Activated effector memory CD4-positive, alpha-beta T cell treated with anti-CD3 and anti-CD28 coated beads, Interleukin-2, amount 50 U/mL, for 16 hours (primary cell): ENCODE results near the gene CACNA1C.

Experiments used
- DNase-seq: peaks from one replicate; pipeline ENCODE4 v3.0.0-alpha.2; 2020

Gene CACNA1C

DNA sequence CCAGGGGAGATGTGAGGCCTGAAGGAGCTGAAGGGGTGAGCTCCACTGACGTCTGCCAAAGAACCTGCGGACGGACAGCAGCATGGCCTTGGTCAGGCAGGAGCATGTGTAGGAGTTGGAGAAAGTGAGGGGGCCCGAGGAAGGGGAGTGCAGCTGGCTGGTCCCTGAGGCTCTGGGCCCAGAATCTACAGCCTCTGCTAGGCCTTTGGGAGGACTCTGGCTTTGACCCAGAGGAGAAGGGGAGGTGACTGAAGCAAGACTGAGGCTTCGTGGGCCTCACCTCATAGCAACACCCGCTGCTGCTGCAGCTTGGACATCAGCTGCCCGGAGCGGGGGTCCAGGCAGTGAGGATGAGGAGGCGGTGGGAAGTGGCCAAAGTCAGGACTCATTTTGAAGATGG, 525.4 kb downstream of the CACNA1C start:
- DNase-seq, result no peak

DNA sequence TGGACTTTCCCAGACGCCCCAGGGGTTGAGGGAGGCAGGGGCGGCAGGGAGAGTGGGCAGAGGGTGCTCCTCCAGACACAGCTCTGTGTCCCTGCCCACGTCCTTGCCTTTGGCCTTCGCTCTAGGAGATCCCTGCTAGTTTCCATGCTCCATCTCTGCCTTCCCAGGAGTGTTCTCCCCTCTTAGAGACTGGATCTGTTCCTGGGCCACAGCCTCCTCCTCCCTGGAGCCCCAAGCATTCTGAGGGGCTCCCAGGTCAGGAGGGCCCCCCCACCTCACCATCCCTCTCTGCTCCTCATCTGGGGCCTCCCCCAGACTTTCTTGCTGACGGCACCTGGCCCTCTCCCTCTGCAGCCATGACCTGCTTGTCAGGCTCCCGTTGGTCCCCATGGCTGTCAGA, 526.0 kb downstream of the CACNA1C start:
- no peak for DNase-seq

- DNase-seq, result peak; percentile 6
These were observed 528.0 kb downstream of the CACNA1C start for GRCh38 chr12:2580821-2581220.

DNA sequence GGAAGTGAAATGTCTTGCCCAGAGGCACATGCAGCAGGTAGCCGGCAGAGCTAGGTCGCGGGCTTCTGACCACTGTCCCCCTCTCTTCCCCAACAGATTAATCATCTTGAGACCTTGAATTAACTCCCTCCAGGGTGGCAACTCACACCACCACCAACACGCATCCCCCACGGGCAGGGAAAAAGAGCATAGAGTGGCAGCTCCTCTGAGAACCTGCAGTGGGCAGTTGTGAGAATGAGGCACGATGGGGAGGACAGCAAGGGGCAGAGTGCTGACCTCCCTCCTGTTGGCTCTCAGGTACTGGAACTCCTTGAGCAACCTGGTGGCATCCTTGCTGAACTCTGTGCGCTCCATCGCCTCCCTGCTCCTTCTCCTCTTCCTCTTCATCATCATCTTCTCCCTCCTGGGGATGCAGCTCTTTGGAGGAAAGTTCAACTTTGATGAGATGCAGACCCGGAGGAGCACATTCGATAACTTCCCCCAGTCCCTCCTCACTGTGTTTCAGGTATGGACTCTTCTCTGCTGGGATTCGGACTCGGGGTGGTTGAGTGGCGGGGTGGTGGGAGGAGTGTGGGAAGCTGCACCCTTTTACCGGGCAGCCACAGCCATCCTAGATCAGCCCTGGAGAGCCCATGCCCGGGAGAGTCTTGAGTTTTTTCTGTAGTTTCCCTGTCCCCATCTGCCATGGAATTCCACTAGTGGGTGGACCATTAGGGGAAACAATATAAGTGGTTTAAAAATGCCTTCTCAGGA, 528.7 kb downstream of the CACNA1C start:
- DNase-seq, result peak; percentile 9

- peak; percentile 38 for DNase-seq
These were observed 529.8 kb downstream of the CACNA1C start for GRCh38 chr12:2582631-2583030.

GRCh38 chr12:2583091-2583497, 530.3 kb downstream of the CACNA1C start:
- DNase-seq, result peak; percentile 74

GRCh38 chr12:2583642-2584401, 531.0 kb downstream of the CACNA1C start:
- peak; percentile 16 for DNase-seq

DNA sequence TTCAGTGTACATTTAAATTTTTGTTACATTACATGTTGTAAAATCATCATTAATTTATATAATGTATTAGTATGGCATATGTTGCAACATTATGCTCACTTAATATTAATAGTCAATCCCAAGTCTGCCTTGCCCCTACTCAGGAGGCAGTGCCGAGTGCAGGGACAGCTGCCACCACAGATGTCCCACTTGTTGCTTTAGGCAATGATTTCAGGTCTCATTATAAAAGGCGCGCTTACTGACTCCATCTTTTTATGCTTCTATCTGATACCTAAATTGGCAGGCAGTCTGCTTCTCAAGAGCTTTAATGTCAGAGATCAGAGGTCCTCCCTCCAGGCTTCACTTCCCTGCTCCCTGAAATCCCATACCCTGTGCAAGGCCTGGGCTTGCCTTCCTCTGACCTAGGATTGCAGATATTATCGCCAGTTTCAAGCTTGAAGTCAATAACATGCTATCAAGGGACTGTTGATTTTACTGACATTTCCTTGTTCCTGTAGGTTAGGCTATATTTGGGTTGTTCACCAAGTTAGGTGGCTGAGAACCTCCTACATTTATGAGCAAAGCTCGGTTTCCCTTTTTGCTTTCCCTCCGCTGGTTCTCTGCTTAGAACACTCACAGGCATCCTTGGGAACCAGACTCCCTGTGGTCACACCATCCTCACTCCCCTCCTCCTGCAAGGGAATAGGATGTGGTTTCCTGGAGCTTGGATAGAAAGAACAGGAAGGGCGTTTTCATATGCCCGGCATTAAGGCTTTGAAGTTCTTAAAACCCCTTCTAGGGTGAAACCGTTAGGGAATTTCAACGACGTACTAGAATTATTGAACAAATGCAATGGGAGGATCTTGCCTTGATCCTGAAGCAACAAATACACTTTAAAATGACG, 533.6 kb downstream of the CACNA1C start:
- DNase-seq, result peak; percentile 12

DNA sequence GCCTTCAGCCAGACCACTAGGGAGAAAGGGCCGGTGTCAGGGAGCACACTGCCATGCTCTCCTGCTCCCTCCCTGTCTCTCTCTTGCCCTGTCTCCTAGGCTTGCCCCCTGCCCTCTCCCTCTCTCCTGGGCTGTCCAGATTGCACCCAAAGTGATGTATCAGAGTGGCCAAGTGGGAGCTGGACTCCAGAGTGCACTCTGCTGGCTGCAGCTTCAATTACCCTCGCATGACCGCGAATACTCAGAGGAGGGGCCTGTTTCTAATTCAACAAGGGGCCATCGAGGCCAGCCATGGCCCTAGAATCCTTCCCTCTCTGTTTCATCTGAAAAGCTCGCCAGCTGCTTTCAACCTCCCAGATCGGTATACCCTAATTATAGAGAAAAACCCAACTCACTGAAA, 535.6 kb downstream of the CACNA1C start:
- no peak for DNase-seq

- DNase-seq, result no peak
These were observed 536.6 kb downstream of the CACNA1C start for GRCh38 chr12:2589381-2589780.

DNA sequence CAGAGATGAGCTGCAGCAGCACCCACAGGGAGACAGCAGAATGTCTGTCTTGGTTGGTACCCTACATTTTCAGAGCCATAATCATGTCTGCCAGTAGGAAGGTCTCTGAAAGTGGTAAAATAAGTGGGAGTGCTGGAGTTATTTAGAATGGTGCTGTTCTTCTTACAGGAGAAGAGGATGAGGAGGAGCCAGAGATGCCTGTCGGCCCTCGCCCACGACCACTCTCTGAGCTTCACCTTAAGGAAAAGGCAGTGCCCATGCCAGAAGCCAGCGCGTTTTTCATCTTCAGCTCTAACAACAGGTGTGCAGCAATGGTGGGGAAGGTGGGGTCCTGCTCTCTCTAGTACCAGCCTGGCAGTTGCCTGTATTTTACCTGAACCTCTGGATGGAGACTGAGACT, 540.3 kb downstream of the CACNA1C start:
- no peak for DNase-seq

GRCh38 chr12:2596441-2596840, 543.7 kb downstream of the CACNA1C start:
- no peak for DNase-seq

DNA sequence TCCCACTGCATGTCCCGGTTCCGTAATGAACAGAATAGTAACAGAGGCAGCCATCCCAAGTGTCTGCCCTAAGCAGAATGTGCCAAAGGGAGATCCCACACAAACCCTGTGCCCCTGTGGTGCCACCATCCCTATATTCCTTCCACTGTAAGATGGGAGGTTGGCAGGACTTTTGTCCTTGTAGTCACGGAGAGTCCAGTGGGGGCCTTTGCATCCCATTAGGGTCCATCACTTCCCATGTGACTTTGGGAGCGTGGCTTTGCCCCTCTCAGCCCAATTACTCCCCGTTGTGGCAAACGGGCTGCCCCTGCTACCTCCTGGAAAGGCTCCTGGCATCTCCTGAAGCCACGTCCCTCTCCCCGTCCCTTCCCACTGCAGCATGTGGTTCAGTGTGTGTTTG, 552.5 kb downstream of the CACNA1C start:
- DNase-seq, result no peak

GRCh38 chr12:2606186-2606910, 553.6 kb downstream of the CACNA1C start:
- DNase-seq, result no peak

DNA sequence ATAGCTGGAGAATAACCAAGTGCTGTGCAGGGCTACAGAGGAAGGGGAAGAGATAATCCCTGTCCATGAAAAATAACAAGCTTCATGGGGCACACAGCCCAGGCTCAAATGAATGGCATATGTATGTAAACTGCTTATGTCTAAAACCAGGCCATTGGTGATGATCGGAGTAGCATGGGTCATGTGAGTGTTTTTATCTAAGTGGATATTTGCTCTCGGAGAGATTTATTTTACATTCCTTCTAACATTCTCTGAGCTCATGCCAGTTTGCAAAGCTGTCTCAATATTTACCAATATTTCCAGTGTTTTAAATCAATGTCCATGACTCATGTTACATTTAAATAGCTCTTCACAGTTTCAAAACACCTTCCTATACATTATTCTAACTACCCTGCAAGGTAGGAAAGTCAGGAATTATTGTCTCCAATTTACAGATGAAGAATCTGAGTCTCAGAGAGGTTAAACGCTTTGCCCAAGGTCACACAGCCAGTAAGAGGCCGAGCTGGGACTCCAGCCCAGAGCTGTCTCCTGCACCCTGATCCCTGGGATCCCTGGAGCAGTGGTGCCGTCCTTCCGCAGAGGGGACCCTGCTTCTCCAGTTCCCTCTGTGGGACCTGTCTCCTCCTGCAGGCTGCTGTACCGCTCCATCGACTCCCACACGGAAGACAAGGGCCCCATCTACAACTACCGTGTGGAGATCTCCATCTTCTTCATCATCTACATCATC, 555.3 kb downstream of the CACNA1C start:
- DNase-seq, result no peak

DNA sequence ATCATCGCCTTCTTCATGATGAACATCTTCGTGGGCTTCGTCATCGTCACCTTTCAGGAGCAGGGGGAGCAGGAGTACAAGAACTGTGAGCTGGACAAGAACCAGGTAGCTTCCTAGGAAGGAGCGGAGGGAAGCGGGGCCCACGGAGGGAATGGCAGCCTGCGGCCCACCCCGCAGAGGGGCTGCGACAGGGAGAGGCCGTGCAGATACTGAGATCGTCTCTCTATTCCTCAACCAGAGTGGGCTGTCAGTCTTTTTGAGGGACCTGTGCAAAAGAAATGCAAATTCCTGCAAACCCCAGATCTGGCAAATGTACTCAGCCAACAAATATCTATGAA, 555.8 kb downstream of the CACNA1C start:
- no peak for DNase-seq

DNA sequence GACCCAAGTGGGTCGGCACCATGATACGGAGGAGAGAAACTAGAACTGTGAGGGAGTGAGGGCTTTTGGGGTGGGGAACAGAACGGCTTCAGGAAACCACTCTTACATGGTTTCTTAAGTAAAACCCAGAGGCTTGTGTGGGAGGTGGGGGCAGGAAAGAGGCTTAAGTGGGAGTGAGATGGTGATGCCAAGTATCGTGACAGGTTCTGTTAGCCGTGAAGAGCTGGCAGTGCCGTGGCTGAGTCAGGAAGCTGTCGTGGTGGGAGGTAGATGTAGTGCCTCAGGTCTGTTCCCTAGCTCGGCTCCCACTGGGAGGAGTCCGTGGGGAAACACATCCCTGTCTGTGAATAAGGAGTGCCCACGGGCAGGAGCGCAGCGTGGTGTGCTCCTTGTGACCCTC, 556.2 kb downstream of the CACNA1C start:
- no peak for DNase-seq

GRCh38 chr12:2610358-2610757, 557.6 kb downstream of the CACNA1C start:
- no peak for DNase-seq

- DNase-seq, result peak; percentile 66
These were observed 560.7 kb downstream of the CACNA1C start for GRCh38 chr12:2613326-2614073.

GRCh38 chr12:2614341-2614740, 561.6 kb downstream of the CACNA1C start:
- no peak for DNase-seq

- no peak for DNase-seq
These were observed 563.0 kb downstream of the CACNA1C start for GRCh38 chr12:2615665-2616402.
